CD4-positive, alpha-beta T cell (primary cell): ENCODE results near the gene DDX31. TPM values are rescaled to one million over a fixed set of nuclear protein-coding genes. Genes with fewer than 3 reads are reported as not detected.
"Not testable (repeated sequence)": the region's sequence is repeated elsewhere in the genome, so short reads cannot be mapped to it uniquely, and the experiment has no call there.

Experiments used
- ATAC-seq: fragments of 200-7000 bp; cut with Tn5 transposase; one replicate; pipeline ENCODE4 v1.10.0; 2022; ENCODE audit warnings: mild to moderate bottlenecking; ENCODE audit not compliant: poor library complexity
- CTCF ChIA-PET: fragments of 350-600 bp; sonication (Branson Sonifier 250); formaldehyde crosslinking; loops from one replicate; lab custom pipeline; 2021; ENCODE audit warnings: antibody characterized with exemption, inconsistent platforms; lab: Charles Lee
- POLR2A ChIA-PET: fragments of 350-600 bp; sonication (Branson Sonifier 250); formaldehyde crosslinking; loops from one replicate; lab custom pipeline; 2021; ENCODE audit warnings: antibody characterized with exemption, inconsistent platforms; lab: Charles Lee
- DNase-seq, 14 experiments: peaks; one replicate each; pipeline ENCODE4 v3.0.0-alpha.2; 2013 to 2020; ENCODE audit warnings: mixed read lengths in 2 of 14
- H3K27ac ChIP-seq, 2 donors: one replicate each; pipeline versions ENCODE4 v1.5.1 to v1.7.0; 2013; ENCODE audit warnings: low read length in 2 of 2, low read depth in 1 of 2, mild to moderate bottlenecking in 1 of 2
- H3K27me3 ChIP-seq, 2 experiments: 1 replicate in 1 of 2; 2 replicates in 1 of 2; pipeline versions ENCODE4 v1.6.1 to v1.7.0; 2013; ENCODE audit warnings: low read length in 2 of 2, control low read depth in 1 of 2, mild to moderate bottlenecking in 1 of 2, moderate library complexity in 1 of 2; ENCODE audit not compliant: insufficient read depth in 2 of 2, control insufficient read depth in 1 of 2
- H3K36me3 ChIP-seq: one replicate; pipeline ENCODE4 v1.6.1; 2013; ENCODE audit warnings: low read length, control low read depth; ENCODE audit not compliant: insufficient read depth
- H3K4me1 ChIP-seq: one replicate; pipeline ENCODE4 v1.6.1; 2013; ENCODE audit warnings: low read length, control low read depth; ENCODE audit not compliant: insufficient read depth
- H3K4me3 ChIP-seq: one replicate; pipeline ENCODE4 v1.5.1; 2013; ENCODE audit warnings: mild to moderate bottlenecking, low read length, moderate library complexity
- H3K9me3 ChIP-seq, 2 experiments: 1 replicate in 1 of 2; 2 replicates in 1 of 2; pipeline versions ENCODE4 v1.6.1 to v1.7.0; 2013; ENCODE audit warnings: low read length in 2 of 2, mild to moderate bottlenecking in 2 of 2, control low read depth in 1 of 2, moderate library complexity in 1 of 2; ENCODE audit not compliant: control insufficient read depth in 1 of 2, insufficient read depth in 1 of 2
- H3K27ac Mint-ChIP-seq: one replicate; pipeline ENCODE4 v1.8.0; 2020; ENCODE audit warnings: mixed read lengths
- H3K27me3 Mint-ChIP-seq: one replicate; pipeline ENCODE4 v1.8.0; 2021; ENCODE audit warnings: mixed read lengths
- H3K36me3 Mint-ChIP-seq: one replicate; pipeline ENCODE4 v1.8.0; 2021; ENCODE audit warnings: low read depth, mixed read lengths
- H3K4me1 Mint-ChIP-seq: one replicate; pipeline ENCODE4 v1.8.0; 2021; ENCODE audit warnings: low read depth, mixed read lengths
- H3K4me3 Mint-ChIP-seq: one replicate; pipeline ENCODE4 v1.8.0; 2020; ENCODE audit warnings: mild to moderate bottlenecking, mixed read lengths
- H3K9me3 Mint-ChIP-seq: one replicate; pipeline ENCODE4 v1.8.0; 2020; ENCODE audit warnings: mixed read lengths
- CTCF ChIP-seq: fragments of 200-600 bp; IDR thresholded peaks from one replicate; pipeline ENCODE4 v1.8.0; 2022; ENCODE audit warnings: antibody characterized with exemption, mild to moderate bottlenecking
- intact Hi-C, 2 experiments: fragments of 100-400 bp; cut with DNase I in 1 of 2; cut with micrococcal nuclease in 1 of 2; formaldehyde crosslinking; loops; one replicate each; pipeline versions ENCODE4 v1.15.1 to v1.9.0; 2023 to 2025; cut with DNase I, micrococcal nuclease
- polyA plus RNA-seq, 2 donors: library from polyadenylated mRNA; unstranded; fragments of 120-200 nt; gene quantifications; one replicate each; pipeline ENCODE4 v1.2.1, GENCODE V29; 2013
- total RNA-seq, 174 experiments: library from RNA in 2 of 174; stranded (reverse) in 2 of 174; gene quantifications; one replicate each; pipeline ENCODE4 v1.2.3 and lab custom pipeline; 2021 to 2026

DDX31 gene
- total RNA-seq = 10 to 100 TPM; 11.0 to 11.3 TPM
- polyA plus RNA-seq (2013, experiment 1 of 2) = 10.1 TPM
- polyA plus RNA-seq (2013, experiment 2 of 2) = 10.2 TPM
- 18.8 to 163 (median 45.0) reads per million in 172 experiments for total RNA-seq (lab: John Stamatoyannopoulos, UW)

- peak within 1 kb of the TSS; percentile 92 for H3K27ac Mint-ChIP-seq
- peaks cover 8% of the 10 kb centered on the region for H3K36me3 Mint-ChIP-seq
- no peaks in the 10 kb centered on the region for H3K9me3 Mint-ChIP-seq
- intact Hi-C loops = loop anchor here (1.0 to 10.0 kb wide), 9 partner anchors 102 to 1545 kb away; partner anchors contain the start of genes AK8 (in 1 of the 2), CFAP77 (in 1 of the 2), MED27 (in 1 of the 2) and NUP214 (in 1 of the 2)
- H3K36me3 ChIP-seq = no peaks in the 10 kb centered on the region
- no peaks in the 10 kb centered on the region for H3K9me3 ChIP-seq
- peak; percentile 77 for ATAC-seq
- H3K27me3 Mint-ChIP-seq = no peaks in the 10 kb centered on the region
- POLR2A ChIA-PET = interaction anchor here (0.6 to 2.7 kb wide), 18 partner anchors 10 to 1356 kb away, joined by 3 to 21 read pairs (median 4); partner anchors contain the start of genes GTF3C5, MED27, SETX and TSC1
- H3K4me3 ChIP-seq = peak within 1 kb of the TSS; percentile 100
- CTCF ChIA-PET = interaction anchor here (1.0 kb wide), 1 partner anchor 9 kb away, joined by 3 read pairs; no protein-coding TSS in a partner anchor
- H3K27ac ChIP-seq = peak within 1 kb of the TSS; percentile 97 to 99
- DNase-seq = peak; percentile 78 to 94 (median 84)
- H3K4me1 Mint-ChIP-seq = peaks cover 54% of the 10 kb centered on the region
- TF ChIP-seq CTCF = no peak
- peak within 1 kb of the TSS; percentile 98 for H3K4me3 Mint-ChIP-seq
- no peaks in the 10 kb centered on the region for H3K27me3 ChIP-seq
- peaks cover 32% of the 10 kb centered on the region for H3K4me1 ChIP-seq
Observed at GRCh38 chr9:132669698-132670456, at the start of gene DDX31. TSS of gene DDX31 (minus strand) at chr9:132669983. CDS start at chr9:132669934, 49 bp downstream.

- intact Hi-C loops, H3K4me3 ChIP-seq, DNase-seq, H3K4me1 Mint-ChIP-seq, H3K4me3 Mint-ChIP-seq, H3K9me3 Mint-ChIP-seq, H3K9me3 ChIP-seq, H3K36me3 ChIP-seq, H3K36me3 Mint-ChIP-seq, ATAC-seq, H3K27ac Mint-ChIP-seq, H3K27me3 ChIP-seq, H3K27ac ChIP-seq, CTCF ChIA-PET, H3K4me1 ChIP-seq, POLR2A ChIA-PET: not testable (repeated sequence)
- H3K27me3 Mint-ChIP-seq = peaks cover 23% of the 10 kb centered on the region
Observed at GRCh38 chr9:132718381-132718928, 48.7 kb upstream of the DDX31 start.

GRCh38 chr9:132717326-132717945 is 47.7 kb upstream of the DDX31 start:
- peaks cover 0 to 4% of the 10 kb centered on the region in 2 experiments for H3K27me3 ChIP-seq
- H3K36me3 Mint-ChIP-seq = no peaks in the 10 kb centered on the region
- intact Hi-C loops = no loop called here
- DNase-seq (no peak), ATAC-seq (no peak)
- H3K27ac Mint-ChIP-seq = no peak overlapping the region
- H3K4me3 ChIP-seq = no peak overlapping the region
- H3K36me3 ChIP-seq = no peaks in the 10 kb centered on the region
- no peak for TF ChIP-seq CTCF
- H3K9me3 ChIP-seq = no peaks in the 10 kb centered on the region
- no peaks in the 10 kb centered on the region for H3K9me3 Mint-ChIP-seq
- peaks cover 18% of the 10 kb centered on the region for H3K27me3 Mint-ChIP-seq
- peaks cover 4% of the 10 kb centered on the region for H3K4me1 Mint-ChIP-seq
- CTCF ChIA-PET = no interaction called here
- no peaks in the 10 kb centered on the region for H3K4me1 ChIP-seq
- H3K27ac ChIP-seq = no peak overlapping the region
- POLR2A ChIA-PET = no interaction called here
- H3K4me3 Mint-ChIP-seq = no peak overlapping the region
